HG02678 (cell line): ENCODE measurements around the gene DDX23.
"Not testable (repeated sequence)": the region's sequence is repeated elsewhere in the genome, so short reads cannot be mapped to it uniquely, and the experiment has no call there.

ENCODE experiments used
- ATAC-seq: cut with Tn5 transposase; IDR thresholded peaks from one replicate; pipeline ENCODE4 v1.9.1; 2021; ENCODE audit warnings: mild to moderate bottlenecking, moderate library complexity; ENCODE audit not compliant: unreplicated experiment

Gene DDX23

DNA sequence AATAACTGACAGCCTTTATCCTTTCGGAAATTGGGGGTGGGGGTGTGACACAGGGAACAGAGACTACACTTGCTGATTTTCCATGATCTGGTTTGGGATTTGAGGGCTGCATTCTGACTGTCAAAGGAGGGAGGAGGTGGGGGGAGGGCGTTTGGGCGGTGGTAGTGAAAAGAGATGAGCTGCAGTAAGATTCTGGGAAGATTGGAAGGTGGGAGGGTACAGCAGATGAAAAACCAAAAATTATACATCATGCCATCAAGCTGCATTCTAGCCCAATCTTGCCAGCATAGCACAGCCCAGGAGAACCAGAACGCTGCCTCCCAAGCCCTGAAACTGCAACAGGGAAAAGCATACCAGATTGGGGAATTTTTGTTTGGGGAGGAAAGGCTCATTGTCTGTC lies 11.3 kb upstream of the DDX23 start:
- ATAC-seq = no peak

GRCh38 chr12:48862760-48863159 lies 10.8 kb upstream of the DDX23 start:
- ATAC-seq = no peak

DNA sequence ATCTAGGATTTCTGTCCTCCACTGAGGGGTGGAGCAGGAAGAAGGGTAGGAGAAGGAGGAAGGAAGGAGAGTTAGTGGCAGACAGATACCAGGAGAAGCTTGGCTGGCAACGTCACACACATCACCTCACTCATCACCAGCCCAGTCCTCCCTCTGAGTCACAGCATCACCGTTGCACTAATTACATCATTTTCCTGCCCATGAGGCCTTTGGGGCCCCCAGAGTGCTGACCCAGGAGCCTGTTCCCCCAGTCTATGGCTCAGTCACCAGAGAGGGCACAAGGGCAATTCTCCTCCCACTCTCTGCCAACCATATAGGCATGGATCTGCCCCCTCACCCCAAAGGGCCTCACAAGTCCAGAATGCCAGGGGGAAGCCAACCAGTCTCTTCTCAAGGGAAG lies 9.1 kb upstream of the DDX23 start:
- no peak for ATAC-seq

DNA sequence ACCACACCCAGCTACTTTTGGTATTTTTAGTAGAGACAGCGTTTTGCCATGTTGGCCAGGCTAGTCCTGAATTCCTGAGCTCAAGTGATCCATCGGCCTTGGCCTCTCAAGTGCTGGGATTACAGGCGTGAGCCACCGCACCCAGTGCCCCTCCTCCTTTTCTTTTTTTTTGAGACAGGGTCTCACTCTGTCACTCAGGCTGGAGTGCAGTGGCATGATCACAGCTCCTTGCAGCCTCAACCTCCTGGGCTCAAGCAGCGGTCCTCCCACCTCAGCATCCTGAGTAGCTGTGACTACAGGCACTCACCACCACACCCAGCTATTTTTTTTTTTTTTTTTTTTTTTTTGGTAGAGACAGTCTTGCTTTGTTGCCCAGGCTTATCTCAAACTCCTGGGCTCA lies 8.3 kb upstream of the DDX23 start:
- not testable (repeated sequence) for ATAC-seq

GRCh38 chr12:48859607-48860006 lies 7.6 kb upstream of the DDX23 start:
- ATAC-seq = no peak

- ATAC-seq = no peak
Measured at GRCh38 chr12:48858043-48858442, 6.1 kb upstream of the DDX23 start.

DNA sequence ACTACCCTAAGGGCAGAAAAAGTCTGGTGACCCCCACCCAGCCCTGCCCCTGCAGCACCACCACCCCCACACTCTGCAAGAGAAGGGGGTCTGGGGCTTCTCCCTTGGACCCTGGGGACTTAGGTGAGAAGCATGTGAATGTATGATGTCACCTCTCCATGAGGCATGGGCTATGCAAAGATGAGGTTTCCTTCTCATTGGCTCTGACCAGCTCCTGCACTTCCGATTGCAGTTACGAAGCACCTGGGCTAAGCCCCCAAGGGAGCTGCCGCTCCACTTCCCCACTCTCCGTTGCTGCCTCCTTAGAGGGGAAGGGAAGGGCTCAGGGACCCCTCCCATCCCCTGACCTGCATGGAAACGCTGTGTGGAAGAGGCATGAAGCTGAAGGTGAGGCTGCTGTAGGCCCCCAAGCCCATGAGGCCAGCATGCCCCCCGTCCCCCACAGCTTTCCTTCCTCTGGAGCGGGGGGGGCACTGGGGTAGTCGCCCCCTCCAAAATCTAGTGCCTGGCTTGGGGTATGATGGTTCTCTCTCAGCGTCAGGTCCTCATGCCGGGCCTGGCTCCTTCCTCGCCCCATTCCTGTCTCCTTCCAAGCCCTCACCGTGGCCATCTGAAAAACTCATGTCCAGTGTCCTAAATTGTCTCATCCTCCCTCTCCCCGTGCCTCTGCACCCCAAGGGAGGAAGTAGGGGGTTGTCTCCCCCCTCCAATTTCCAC lies 5.5 kb upstream of the DDX23 start:
- ATAC-seq = no peak

GRCh38 chr12:48856379-48856778 lies 4.4 kb upstream of the DDX23 start:
- no peak for ATAC-seq

DNA sequence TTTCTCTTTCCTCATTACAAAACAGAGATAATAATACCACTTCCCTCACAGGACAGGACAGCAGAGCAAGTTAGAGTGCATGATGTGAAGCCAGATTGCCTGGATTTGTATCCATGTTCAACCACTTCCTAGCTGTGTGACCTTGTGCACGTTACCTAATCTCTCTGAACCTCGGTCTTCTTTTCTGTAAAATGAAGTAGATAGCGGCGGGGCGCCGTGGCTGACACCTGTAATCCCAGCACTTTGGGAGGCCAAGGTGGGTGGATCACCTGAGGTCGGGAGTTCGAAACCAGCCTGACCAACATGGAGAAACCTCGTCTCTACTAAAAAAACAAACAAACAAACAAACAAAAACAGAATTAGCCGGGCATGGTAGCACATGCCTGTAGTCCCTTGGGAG lies 3.0 kb upstream of the DDX23 start:
- ATAC-seq = not testable (repeated sequence)

DNA sequence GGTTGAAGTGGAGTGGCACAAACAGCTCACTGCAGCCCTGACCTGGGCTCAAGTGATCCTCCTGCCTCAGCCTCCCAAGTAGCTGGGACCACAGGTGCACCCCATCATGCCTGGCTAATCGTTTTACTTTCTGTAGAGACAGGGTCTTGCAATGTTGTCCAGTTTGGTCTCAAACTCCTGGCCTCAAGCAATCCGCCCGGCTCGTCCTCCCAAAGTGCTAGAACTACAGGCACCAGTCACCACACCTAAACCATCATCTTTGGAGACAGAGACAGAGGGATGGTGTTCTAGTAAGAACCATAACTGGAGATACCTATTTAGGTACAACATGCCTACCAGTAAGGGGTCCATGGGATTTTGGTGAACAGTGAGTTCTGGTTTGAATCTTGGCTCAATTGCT lies 2.5 kb upstream of the DDX23 start:
- no peak for ATAC-seq

GRCh38 chr12:48852734-48853688 lies 1.0 kb upstream of the DDX23 start:
- peak; percentile 37 for ATAC-seq

DNA sequence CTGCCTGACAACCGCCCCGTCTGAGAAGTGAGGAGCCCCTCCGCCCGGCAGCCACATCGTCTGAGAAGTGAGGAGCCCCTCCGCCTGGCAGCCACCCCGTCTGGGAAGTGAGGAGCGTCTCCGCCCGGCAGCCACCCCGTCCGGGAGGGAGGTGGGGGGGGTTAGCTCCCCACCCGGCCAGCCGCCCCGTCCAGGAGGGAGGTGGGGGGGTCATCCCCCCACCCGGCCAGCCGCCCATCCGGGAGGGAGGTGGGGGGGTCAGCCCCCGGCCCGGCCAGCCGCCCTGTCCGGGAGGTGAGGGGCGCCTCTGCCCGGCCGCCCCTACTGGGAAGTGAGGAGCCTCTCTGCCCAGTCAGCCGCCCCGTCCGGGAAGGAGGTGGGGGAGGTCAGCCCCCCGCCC lies 9.9 kb downstream of the DDX23 start:
- ATAC-seq = not testable (repeated sequence)

DNA sequence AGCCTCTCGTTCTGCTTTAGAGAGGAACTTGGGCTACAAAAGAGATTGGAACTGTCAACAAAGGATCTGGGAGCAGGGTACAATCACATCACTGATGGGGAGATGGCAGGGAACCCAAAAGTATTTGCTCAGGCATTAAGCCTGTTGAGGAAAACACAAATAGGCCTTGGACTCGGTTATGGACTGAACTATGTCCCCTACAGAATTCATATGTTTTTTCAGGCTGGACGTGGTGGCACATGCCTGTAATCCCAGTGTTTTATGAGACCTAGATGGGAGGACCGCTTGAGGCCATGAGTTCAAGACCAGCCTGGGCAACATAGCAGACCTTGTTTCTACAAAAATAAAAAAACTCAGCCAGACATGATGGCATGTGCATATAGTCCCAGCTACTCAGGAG lies 13.9 kb downstream of the DDX23 start:
- ATAC-seq = no peak

DNA sequence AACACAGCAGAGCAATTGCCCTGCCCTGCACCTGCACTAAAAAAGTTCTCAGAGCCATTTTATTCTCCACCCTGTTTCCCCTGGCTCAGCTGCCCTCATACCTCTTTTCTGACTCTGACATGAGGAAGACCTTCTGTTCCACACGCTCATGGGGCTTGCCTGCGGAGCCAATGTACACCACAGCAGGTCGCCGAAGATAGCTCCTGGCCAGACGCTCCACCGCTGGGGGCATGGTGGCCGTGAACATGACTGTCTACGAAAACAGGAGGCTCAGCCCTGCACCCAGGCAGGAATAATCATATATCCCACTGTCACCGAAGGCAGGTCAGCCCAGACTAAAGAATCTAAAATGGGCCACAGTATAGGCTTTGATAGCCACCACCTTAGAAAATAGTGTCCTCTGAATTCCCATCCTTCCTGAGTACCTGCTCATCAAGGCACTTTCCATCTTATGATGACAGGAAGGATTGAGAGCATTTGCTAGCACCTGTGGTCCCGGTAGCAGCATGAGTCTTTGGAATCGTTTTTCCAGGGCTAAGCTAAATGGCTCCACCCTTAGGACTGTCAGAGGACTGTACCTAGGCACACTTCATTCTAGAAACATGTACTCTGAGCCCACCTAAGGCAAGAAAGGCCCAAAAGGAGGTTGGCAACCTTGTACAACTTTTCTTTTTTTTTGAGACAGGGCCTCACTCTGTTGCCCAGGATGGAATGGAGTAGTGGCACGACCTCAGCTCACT lies 19.5 kb downstream of the DDX23 start:
- ATAC-seq = no peak

DNA sequence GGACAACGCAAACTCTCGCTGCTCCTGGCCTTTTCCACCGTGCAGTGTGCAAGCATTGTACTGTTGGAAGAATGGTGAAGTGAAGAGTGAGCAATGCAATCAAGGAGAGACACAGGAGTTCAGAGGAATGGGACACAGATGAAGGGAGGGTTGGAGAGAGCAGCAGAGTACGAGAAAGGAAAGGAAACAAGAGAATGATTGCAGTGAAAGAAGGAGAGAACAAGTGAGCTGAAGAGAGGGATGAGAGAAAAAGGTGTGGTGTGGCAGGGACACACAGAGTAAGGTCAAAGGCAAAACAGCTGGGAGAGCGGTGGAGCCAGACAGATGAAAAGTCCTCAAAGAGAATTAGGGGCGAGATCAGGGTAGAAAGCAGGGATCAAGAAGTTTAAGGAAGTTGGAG lies 20.7 kb downstream of the DDX23 start:
- ATAC-seq = no peak

DNA sequence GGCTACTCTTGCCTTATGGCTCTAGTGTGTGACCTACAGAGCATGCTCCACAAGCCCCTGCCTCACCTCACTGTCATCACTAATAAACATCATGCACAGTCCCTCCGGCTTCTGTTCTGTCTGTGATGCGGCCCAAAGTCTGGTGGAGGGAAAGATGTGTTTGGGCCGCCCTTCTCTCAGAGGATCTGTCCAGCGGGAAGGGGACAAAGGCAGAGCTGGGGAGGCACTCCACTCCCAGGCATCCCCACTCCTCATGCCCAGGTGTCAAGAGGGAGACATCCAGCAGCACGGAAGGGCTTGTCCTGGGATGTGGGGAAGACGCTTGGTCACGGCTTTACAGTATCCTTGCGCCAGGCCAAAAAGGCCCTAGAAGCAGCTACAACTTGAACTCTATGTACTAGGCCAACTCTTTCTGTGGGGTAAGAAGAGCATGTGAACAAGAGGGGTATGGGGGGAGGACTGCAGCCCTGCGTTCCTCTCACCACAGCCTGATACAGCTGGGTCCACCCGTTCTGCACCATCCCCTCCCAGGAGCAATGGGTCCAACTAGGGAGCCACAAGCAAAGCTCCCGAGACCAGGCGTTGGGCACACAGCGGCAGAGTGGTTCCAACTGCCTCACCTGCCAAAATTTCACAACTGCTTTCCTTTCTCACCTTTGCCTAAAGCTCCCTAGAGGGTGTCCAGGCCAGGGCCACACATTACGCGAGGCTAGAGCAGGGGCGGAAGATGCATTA lies 23.0 kb downstream of the DDX23 start:
- no peak for ATAC-seq

GRCh38 chr12:48828293-48828692 lies 23.7 kb downstream of the DDX23 start:
- ATAC-seq = no peak

- no peak for ATAC-seq
Measured at GRCh38 chr12:48827513-48828096, 24.4 kb downstream of the DDX23 start.

- no peak for ATAC-seq
Measured at GRCh38 chr12:48827026-48827425, 24.9 kb downstream of the DDX23 start.

DNA sequence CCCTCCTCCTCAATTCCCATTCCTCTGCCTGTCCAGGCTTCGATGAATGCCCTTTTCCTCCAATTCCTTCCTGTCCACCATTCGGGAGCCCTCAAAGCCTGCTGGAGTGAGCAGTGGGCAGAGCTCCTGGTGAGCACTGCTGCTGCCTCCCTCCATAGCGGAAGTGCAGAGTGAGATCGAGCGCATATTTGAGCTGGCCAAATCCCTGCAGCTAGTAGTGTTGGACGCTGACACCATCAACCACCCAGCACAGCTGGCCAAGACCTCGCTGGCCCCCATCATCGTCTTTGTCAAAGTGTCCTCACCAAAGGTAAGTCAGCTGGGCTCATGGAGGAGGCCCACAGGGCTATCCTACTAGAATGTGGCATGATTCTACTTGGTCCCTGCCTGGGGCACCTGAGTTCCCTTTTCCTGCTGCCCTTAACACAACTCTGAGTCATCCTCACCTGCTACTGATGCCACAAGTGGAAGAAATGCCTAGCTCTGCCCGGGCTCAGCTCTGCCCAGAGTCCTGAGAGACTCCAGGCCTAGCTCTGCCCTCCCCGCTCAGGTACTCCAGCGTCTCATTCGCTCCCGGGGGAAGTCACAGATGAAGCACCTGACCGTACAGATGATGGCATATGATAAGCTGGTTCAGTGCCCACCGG lies 25.6 kb downstream of the DDX23 start:
- ATAC-seq = no peak
